ENCODE measurements around the gene SFXN1. TPM values are rescaled to one million over a fixed set of nuclear protein-coding genes. Genes with fewer than 3 reads are reported as not detected.
"Not testable (repeated sequence)": the region's sequence is repeated elsewhere in the genome, so short reads cannot be mapped to it uniquely, and the experiment has no call there.

The SFXN1 gene
- polyA plus RNA-seq, 1 donor: 19.6 TPM

DNA sequence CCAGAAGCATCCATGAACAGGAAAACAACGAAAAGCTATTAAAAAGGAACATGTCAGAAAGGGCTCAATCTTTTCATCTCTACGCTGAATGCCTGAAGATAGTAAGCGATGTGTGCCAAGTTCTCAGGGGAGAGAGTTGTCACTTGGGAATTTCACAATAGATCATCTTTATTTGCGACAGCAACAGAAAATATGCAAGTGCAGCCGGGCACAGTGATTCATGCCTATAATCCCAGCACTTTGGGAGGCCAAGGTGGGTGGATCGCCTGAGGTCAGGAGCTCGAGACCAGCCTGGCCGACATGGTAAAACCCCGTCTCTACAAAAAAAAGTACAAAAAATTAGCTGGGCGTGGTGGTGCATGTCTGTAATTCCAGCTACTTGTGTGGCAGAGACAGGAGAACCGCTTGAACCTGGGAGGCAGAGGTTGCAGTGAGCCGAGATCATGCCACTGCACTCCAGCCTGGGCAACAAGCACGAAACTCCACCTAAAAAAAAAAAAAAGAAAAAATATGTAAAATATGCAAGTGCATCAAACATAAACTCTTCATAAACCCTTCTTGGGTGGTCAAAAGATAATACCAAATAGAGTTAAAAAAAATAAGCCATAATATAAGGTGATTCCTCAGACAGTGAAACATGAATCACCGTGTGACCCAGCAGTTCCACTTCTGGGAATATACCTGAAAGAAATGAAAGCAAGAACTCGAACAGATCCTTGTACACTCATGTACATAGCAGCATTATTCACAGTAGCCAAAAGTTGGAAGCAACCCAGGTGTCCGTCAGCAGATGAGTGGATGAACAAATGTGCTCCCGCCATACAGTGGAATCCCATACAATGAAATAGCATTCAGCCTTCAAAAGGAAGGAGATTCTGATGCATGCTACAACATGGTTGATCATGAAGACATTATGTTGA is 16.2 kb downstream of the SFXN1 start:
- no peak for DNase-seq (ENCODE audit: low read depth)

DNA sequence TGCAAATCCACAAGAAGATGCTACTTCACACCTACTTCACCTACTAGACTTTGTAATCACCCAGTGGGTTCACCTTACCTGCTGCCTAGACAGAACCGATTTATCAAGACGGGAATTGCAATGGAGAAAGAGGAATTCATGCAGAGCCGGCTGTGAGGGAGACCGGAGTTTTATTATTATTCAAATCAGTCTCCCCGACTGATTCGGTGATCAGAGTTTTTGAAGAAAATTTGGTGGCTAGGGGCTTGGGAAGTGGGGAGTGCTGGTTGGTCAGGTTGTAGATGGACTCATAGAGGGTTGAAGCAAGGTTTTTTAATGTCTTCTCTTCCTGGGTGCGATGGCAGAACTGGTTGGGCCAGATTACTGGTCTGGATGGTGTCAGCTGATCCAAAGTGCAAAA is 23.4 kb downstream of the SFXN1 start:
- no peak for DNase-seq (ENCODE audit: low read depth)

DNA sequence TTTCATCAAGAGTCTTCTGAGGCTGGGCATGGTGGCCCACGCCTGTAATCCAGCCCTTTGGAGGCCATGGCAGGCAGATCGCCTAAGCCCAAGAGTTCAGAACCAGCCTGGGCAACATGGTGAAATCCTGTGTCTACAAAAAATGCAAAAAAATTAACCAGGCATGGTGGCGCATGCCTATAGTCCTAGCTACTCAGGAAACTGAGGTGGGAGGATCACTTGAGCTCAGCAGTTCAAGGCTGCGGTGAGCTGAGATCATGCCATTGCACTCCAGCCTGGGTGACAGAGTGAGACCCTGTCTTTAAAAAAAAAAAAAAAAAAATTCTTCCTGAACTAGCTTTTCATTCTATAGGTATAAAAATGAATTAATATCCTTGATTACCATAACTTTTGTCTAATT is 29.3 kb downstream of the SFXN1 start:
- DNase-seq (ENCODE audit: low read depth): not testable (repeated sequence)

GRCh38 chr5:175508896-175509295 is 30.5 kb downstream of the SFXN1 start:
- no peak for DNase-seq (ENCODE audit: low read depth)

- DNase-seq (ENCODE audit: low read depth): no peak
These were observed 34.9 kb downstream of the SFXN1 start for GRCh38 chr5:175513297-175513696.

DNA sequence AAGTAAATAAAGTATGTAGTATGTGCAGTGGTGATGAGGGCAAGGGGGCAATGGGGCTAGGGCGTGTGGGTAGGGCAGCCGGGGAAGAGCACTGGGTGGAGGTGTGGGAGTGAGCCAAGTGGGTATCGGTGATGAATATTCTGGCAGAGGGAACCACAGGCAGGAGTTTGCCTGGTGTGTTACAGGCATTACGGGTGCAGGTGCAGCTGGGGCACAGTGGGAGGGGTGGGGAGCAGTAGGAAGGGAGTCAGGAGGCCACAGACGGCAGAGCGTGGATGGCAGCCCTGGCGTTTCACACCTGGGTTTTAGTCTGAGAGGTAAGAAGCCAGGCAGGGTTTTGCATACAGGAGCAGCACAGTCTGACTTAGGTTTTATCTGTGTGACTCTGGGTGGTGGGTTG is 35.4 kb downstream of the SFXN1 start:
- no peak for DNase-seq (ENCODE audit: low read depth)

GRCh38 chr5:175516933-175517823 is 38.8 kb downstream of the SFXN1 start:
- no peak for DNase-seq (ENCODE audit: low read depth)

GRCh38 chr5:175517824-175518450 is 39.6 kb downstream of the SFXN1 start:
- DNase-seq (ENCODE audit: low read depth): no peak

DNA sequence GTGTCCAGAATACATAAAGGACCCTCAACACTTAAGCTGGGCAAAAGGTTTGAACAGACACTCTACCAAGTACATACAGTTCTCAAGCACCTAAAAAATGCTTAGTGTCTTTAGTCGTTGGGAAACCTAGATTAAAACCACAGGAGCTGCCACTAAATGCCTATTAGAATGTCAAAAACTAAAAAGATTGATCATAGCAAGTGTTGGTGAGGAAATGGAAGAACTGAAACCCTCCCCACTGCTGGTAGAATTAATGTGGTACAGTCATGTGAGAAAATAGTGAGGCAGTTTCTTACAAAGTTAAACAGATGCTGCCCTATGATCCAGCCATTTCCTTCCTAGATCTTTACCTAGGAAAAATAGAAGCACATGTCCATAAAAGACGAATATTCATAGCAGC is 40.6 kb downstream of the SFXN1 start:
- no peak for DNase-seq (ENCODE audit: low read depth)

GRCh38 chr5:175520321-175520720 is 42.0 kb downstream of the SFXN1 start:
- DNase-seq (ENCODE audit: low read depth): no peak

DNA sequence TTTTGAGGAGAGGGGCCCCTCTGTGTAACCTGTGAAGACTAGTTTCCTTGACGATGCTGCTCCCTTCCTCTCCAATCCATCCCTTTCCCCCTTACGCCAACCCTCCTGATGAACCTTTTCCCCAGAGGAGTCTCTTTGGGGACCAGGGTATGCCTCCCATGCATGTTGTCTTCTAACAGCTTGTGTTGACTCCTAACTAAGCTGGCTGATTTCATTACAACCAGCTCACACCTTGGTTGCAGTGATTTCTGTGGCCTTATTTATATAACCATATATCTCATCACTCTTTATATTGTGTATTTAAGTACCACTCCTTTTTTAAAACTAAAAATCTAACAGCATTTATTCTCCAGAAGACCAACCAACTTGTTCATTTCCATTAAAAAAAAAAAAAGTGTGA is 42.5 kb downstream of the SFXN1 start:
- DNase-seq (ENCODE audit: low read depth): no peak

DNA sequence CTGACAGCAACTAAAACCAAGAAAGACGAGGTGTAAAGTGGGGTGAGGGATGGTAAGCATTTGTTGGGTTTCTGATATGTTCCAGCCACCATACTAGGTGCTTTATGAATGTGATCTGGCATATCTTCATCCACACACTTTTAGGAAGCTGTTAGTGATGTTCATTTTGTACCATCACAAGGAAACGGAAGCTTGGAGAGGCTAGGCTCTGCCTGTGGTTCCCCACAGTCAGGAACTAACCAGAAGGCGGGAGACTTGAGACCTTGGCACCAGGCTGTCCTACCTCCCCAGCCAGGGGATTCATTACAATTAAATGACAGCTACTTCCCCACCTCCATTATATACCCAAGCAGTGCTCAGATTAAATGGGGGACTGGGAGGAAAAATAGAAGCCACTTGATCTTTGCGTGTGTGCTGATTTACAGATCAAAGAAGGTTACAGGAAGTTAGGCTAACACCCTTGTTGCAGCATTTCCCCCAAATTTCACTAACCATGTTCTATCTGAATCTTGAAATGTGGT is 43.0 kb downstream of the SFXN1 start:
- no peak for DNase-seq (ENCODE audit: low read depth)

GRCh38 chr5:175523292-175523691 is 44.9 kb downstream of the SFXN1 start:
- no peak for DNase-seq (ENCODE audit: low read depth)

DNA sequence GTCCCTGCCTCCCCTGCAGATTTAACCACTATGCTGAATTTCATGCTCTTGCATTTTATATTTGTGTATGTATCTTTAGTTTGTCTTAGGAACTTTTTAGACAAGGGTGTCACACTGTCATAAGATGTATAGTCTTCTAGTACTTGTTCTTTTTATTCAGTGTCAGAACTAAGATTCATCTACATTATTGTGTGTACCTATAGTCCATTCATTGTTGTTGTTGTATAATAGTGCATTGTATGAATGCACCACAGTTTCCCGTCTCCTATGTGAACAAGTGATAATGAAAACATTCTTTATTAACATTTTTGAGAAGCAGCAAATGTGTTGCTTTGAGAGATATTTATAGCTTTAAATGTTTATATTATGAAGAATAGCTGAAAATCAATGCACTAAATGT is 45.9 kb downstream of the SFXN1 start:
- DNase-seq (ENCODE audit: low read depth): no peak

GRCh38 chr5:175526691-175527090 is 48.3 kb downstream of the SFXN1 start:
- DNase-seq (ENCODE audit: low read depth): no peak

- no peak for DNase-seq (ENCODE audit: low read depth)
These were observed 53.0 kb downstream of the SFXN1 start for GRCh38 chr5:175531361-175531760.

DNA sequence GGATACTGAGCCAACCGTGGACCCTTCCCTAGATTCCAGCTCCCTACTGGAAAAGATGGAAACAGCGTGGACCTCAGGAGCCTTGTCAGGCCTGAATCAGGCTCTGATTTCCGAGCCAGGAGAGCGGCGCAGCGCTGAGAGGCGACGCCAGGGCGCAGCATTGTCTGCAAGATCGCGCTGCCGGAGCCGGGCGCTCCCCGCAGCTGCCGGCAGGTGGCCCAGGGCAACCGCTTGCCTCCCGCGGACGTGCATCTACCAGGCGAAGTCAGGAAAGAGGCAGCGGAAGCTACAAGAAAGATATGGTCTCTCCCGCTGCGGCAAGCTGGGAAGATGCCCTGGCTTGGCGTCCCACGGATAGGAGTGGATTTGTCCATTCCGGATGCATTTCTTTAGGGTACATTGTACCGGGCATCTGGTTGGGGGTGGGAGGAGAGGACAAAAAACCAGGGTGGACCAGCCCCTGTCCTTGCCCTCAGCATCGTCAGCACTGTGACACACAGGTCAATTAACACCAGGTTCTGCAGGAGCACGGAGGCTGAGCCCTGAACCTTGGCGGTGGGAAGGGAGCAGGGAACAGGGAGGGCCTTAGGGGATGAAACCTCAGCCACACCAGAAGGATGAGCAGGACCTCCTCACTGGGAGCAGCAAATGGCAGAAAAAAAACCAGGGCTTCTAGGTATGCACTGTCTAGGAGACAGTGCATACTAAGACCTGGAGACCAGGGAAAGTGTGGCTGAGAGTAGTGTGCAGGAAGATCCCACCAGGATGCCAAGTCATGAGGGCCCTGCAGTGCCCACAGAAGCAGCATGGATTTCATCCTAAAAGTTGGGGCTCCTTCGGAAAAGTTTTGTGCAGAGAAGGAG is 55.9 kb downstream of the SFXN1 start:
- peak; percentile 9 for DNase-seq (ENCODE audit: low read depth)

GRCh38 chr5:175535331-175535730 is 57.0 kb downstream of the SFXN1 start:
- not testable (repeated sequence) for DNase-seq (ENCODE audit: low read depth)

DNA sequence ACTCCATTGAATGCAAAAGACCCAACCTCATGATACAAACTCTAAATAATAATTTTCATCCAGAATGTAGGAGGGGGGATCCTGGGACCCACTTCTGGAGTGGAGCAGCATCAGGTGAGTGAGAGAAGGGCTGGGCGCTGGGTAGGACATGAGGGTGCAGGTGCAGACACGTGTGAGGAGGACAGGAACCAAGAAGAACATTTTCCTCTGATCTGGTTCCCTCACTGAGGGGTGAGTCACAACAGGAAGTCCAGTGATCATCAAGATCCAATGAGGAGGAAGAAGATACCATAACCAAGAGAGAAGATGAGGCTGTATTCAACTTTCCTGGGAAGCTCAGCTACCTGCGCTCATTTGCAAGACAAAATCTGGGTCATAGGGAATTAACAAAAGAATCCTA is 57.4 kb downstream of the SFXN1 start:
- DNase-seq (ENCODE audit: low read depth): no peak

DNA sequence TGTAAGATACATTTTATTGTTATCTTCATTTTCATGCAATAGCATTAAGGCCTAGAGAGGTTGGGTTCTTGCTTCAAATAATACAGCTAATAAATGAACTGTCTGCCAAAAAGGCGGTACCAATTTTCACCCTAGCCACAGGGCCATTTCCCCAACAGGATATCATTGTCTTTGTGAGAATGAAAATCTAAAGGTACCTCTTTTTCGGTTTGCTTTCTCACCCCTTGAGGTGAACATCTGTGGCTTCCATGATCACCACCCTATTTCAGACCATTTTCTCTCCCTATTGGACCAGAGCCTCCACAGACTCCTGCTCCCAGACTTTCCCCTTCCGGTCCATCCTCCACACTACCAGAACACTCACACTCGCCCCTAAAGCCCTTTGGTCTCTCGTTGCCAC is 60.2 kb downstream of the SFXN1 start:
- DNase-seq (ENCODE audit: low read depth): no peak

- DNase-seq (ENCODE audit: low read depth): no peak
These were observed 61.6 kb downstream of the SFXN1 start for GRCh38 chr5:175539936-175540335.

Data from forelimb muscle (tissue), 1 donor.